GM23338 (cell line): ENCODE results near the gene PSMA7. TPM values are rescaled to one million over a fixed set of nuclear protein-coding genes. Genes with fewer than 3 reads are reported as not detected.

Source experiments
- ATAC-seq: fragments of 200-7000 bp; cut with Tn5 transposase; 3 replicates; pipeline ENCODE4 v1.9.1; 2020
- DNase-seq: peaks from one replicate; pipeline ENCODE4 v3.0.0-alpha.2; 2015; ENCODE audit warnings: low spot score
- H2AFZ ChIP-seq: fragments of 200-600 bp; sonication (generic); 2 replicates; pipeline ENCODE4 v1.8.0; 2016; ENCODE audit warnings: antibody characterized with exemption, mild to moderate bottlenecking, moderate library complexity
- H3F3A ChIP-seq: fragments of 200-600 bp; sonication (generic); replicated peaks from 2 replicates; pipeline ENCODE4 v1.8.0; 2017; ENCODE audit warnings: antibody characterized with exemption, mixed run types, low read depth
- H3K27ac ChIP-seq: fragments of 200-600 bp; sonication (generic); 2 replicates; pipeline ENCODE4 v1.6.1; 2016; ENCODE audit warnings: low read depth
- H3K27me3 ChIP-seq: fragments of 200-600 bp; sonication (generic); 2 replicates; pipeline ENCODE4 v1.8.0; 2016; ENCODE audit warnings: mild to moderate bottlenecking, mixed run types, moderate library complexity; ENCODE audit not compliant: insufficient read depth
- H3K36me3 ChIP-seq: fragments of 200-600 bp; sonication (generic); 2 replicates; pipeline ENCODE4 v1.8.0; 2016; ENCODE audit warnings: mild to moderate bottlenecking; ENCODE audit not compliant: insufficient read depth
- H3K4me1 ChIP-seq: fragments of 200-600 bp; sonication (generic); 2 replicates; pipeline ENCODE4 v1.8.0; 2016; ENCODE audit warnings: mild to moderate bottlenecking, moderate library complexity; ENCODE audit not compliant: insufficient read depth
- H3K4me2 ChIP-seq: fragments of 200-600 bp; sonication (generic); 2 replicates; pipeline ENCODE4 v1.7.1; 2017; ENCODE audit warnings: mixed run types
- H3K4me3 ChIP-seq: fragments of 200-600 bp; sonication (generic); 2 replicates; pipeline ENCODE4 v1.6.1; 2016; ENCODE audit warnings: mixed run types
- H3K79me2 ChIP-seq: fragments of 200-600 bp; sonication (generic); replicated peaks from 2 replicates; pipeline ENCODE4 v1.8.0; 2017; ENCODE audit warnings: mild to moderate bottlenecking; ENCODE audit not compliant: insufficient read depth
- H3K9me2 ChIP-seq: fragments of 200-600 bp; sonication (generic); 2 replicates; pipeline ENCODE4 v1.8.0; 2017; ENCODE audit not compliant: insufficient read depth
- H4K20me1 ChIP-seq: fragments of 200-600 bp; sonication (generic); replicated peaks from 2 replicates; pipeline ENCODE4 v1.8.0; 2017; ENCODE audit warnings: mild to moderate bottlenecking; ENCODE audit not compliant: insufficient read depth
- H3K27ac Mint-ChIP-seq: 2 replicates; pipeline ENCODE4 v1.8.0; 2020; ENCODE audit warnings: inconsistent platforms, mild to moderate bottlenecking, moderate library complexity, mixed read lengths
- H3K27me3 Mint-ChIP-seq: 3 replicates; pipeline ENCODE4 v1.8.0; 2022; ENCODE audit warnings: low read depth, mild to moderate bottlenecking, moderate library complexity, mixed read lengths, inconsistent platforms; ENCODE audit not compliant: insufficient read depth, poor library complexity
- H3K36me3 Mint-ChIP-seq: 3 replicates; pipeline ENCODE4 v1.8.0; 2021; ENCODE audit warnings: low read depth, mild to moderate bottlenecking, inconsistent platforms, moderate library complexity, mixed read lengths
- H3K4me1 Mint-ChIP-seq: 3 replicates; pipeline ENCODE4 v1.8.0; 2020; ENCODE audit warnings: mild to moderate bottlenecking, inconsistent platforms, mixed read lengths
- H3K4me3 Mint-ChIP-seq: 3 replicates; pipeline ENCODE4 v1.8.0; 2021; ENCODE audit warnings: moderate library complexity, mild to moderate bottlenecking, inconsistent platforms, mixed read lengths
- H3K9me3 Mint-ChIP-seq: 3 replicates; pipeline ENCODE4 v1.8.0; 2020; ENCODE audit warnings: moderate library complexity, mild to moderate bottlenecking, inconsistent platforms, mixed read lengths
- CREB1 ChIP-seq: fragments of 250-450 bp; sonication (Bioruptor Pico); IDR thresholded peaks from 2 replicates; pipeline ENCODE4 v1.5.0; 2020; ENCODE audit warnings: low read depth, mild to moderate bottlenecking, moderate library complexity
- EZH2 ChIP-seq: fragments of 200-600 bp; sonication (generic); IDR thresholded peaks from one replicate; pipeline ENCODE4 v1.8.0; 2017; ENCODE audit warnings: antibody characterized with exemption, mild to moderate bottlenecking, low read depth; ENCODE audit not compliant: unreplicated experiment
- EZH2phosphoT487 ChIP-seq: fragments of 200-600 bp; sonication (generic); IDR thresholded peaks from one replicate; pipeline ENCODE4 v1.8.1; 2018; ENCODE audit warnings: antibody characterized with exemption; ENCODE audit not compliant: unreplicated experiment
- JUNB ChIP-seq: IDR thresholded peaks from one replicate; pipeline ENCODE4 v1.6.1; 2016; ENCODE audit warnings: antibody characterized with exemption; ENCODE audit not compliant: unreplicated experiment
- NANOG ChIP-seq: IDR thresholded peaks from 2 replicates; pipeline ENCODE4 v1.6.1; 2016; ENCODE audit warnings: antibody characterized with exemption, borderline replicate concordance
- POLR2AphosphoS5 ChIP-seq: IDR thresholded peaks from 2 replicates; pipeline ENCODE4 v1.6.1; 2016; ENCODE audit warnings: antibody characterized with exemption, low read depth
- STAT1 ChIP-seq: IDR thresholded peaks from one replicate; pipeline ENCODE4 v1.6.1; 2016; ENCODE audit warnings: antibody characterized with exemption; ENCODE audit not compliant: unreplicated experiment
- ZNF114 ChIP-seq: fragments of 250-450 bp; sonication (Bioruptor Pico); IDR thresholded peaks from 2 replicates; pipeline ENCODE4 v1.5.0; 2020; ENCODE audit warnings: mild to moderate bottlenecking, moderate library complexity
- ZNF331 ChIP-seq: fragments of 250-450 bp; sonication (Bioruptor Pico); IDR thresholded peaks from 2 replicates; pipeline ENCODE4 v1.5.0; 2020; ENCODE audit warnings: low read depth, mild to moderate bottlenecking, moderate library complexity
- polyA plus RNA-seq: library from polyadenylated mRNA; unstranded; fragments of >200 nt; fragmentation: Nextera tagmentation; extraction: Ambion mirVana; gene quantifications from 2 replicates; pipeline ENCODE4 v1.2.1, GENCODE V29; 2016
- total RNA-seq: library from RNA; depleted of rRNA; stranded (reverse); fragments of >200 nt; shearing (Covaris generic); gene quantifications from 2 replicates; pipeline ENCODE4 v1.2.3, GENCODE V29; 2014
- TF ChIP-seq, protein P1 (sequence below), 2 experiments: fragments of 200-600 bp in 1 of 2; sonication (generic) in 1 of 2; conservative IDR thresholded peaks; 2 replicates each; pipeline versions ENCODE4 v1.5.1 to v1.6.1; 2016 to 2017; ENCODE audit warnings: antibody characterized with exemption in 2 of 2, low read depth in 2 of 2, mild to moderate bottlenecking in 2 of 2, moderate library complexity in 1 of 2
- TF ChIP-seq, protein P2 (sequence below): IDR thresholded peaks from 2 replicates; pipeline ENCODE4 v1.6.1; 2016; ENCODE audit warnings: antibody characterized with exemption
- TF ChIP-seq, protein P3 (sequence below): IDR thresholded peaks from one replicate; pipeline ENCODE4 v1.6.1; 2018; ENCODE audit warnings: antibody characterized with exemption; ENCODE audit not compliant: unreplicated experiment
- TF ChIP-seq, protein P4 (sequence below): fragments of 250-450 bp; sonication (Bioruptor Pico); IDR thresholded peaks from 2 replicates; pipeline ENCODE4 v1.5.0; 2020; ENCODE audit warnings: mild to moderate bottlenecking, moderate library complexity

Gene PSMA7
- total and polyA plus RNA-seq, 2 experiments from 2014 or later, result 357 to 628 TPM

DNA sequence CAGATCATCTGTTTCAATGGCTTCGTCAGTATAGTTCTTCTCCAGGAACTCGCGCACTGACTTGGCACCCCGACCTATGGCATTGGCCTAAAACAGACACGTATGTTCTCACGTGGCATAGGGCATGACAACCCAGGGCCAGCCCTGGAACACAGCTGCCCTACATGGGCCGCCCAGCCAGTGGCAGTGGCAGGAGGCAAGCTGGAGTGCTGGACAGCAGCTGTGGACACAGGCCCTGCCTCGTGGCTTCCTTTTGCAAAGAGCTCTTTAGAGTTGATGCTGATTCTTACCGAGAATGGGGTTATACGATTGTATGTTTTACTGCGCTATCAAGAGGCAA lies 5.0 kb downstream of the PSMA7 start:
- Histone ChIP-seq H4K20me1 (peaks cover 58% of the 10 kb centered on the region), H3F3A (peaks cover 35% of the 10 kb centered on the region), H3K79me2 (peaks cover 42% of the 10 kb centered on the region), H3K9me2 (no peaks in the 10 kb centered on the region), H3K4me2 (no peak overlapping the region), H3K4me1 (no peaks in the 10 kb centered on the region; the same call in 1 of the 2 replicates), H3K27me3 (no peaks in the 10 kb centered on the region), H3K4me3 (no peak overlapping the region), H2AFZ (no peak overlapping the region), H3K36me3 (peaks cover 55% of the 10 kb centered on the region), H3K27ac (peak overlapping the region; percentile 45; the same call in 1 of the 2 replicates)
- TF ChIP-seq, protein P1, sequence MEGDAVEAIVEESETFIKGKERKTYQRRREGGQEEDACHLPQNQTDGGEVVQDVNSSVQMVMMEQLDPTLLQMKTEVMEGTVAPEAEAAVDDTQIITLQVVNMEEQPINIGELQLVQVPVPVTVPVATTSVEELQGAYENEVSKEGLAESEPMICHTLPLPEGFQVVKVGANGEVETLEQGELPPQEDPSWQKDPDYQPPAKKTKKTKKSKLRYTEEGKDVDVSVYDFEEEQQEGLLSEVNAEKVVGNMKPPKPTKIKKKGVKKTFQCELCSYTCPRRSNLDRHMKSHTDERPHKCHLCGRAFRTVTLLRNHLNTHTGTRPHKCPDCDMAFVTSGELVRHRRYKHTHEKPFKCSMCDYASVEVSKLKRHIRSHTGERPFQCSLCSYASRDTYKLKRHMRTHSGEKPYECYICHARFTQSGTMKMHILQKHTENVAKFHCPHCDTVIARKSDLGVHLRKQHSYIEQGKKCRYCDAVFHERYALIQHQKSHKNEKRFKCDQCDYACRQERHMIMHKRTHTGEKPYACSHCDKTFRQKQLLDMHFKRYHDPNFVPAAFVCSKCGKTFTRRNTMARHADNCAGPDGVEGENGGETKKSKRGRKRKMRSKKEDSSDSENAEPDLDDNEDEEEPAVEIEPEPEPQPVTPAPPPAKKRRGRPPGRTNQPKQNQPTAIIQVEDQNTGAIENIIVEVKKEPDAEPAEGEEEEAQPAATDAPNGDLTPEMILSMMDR (conservative IDR thresholded peaks at IDR 0.05; ENCODE audit: low read depth in 2 of 2), result no peak
- TF ChIP-seq, protein P2, sequence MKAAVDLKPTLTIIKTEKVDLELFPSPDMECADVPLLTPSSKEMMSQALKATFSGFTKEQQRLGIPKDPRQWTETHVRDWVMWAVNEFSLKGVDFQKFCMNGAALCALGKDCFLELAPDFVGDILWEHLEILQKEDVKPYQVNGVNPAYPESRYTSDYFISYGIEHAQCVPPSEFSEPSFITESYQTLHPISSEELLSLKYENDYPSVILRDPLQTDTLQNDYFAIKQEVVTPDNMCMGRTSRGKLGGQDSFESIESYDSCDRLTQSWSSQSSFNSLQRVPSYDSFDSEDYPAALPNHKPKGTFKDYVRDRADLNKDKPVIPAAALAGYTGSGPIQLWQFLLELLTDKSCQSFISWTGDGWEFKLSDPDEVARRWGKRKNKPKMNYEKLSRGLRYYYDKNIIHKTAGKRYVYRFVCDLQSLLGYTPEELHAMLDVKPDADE, result no peak
- TF ChIP-seq, protein P3, sequence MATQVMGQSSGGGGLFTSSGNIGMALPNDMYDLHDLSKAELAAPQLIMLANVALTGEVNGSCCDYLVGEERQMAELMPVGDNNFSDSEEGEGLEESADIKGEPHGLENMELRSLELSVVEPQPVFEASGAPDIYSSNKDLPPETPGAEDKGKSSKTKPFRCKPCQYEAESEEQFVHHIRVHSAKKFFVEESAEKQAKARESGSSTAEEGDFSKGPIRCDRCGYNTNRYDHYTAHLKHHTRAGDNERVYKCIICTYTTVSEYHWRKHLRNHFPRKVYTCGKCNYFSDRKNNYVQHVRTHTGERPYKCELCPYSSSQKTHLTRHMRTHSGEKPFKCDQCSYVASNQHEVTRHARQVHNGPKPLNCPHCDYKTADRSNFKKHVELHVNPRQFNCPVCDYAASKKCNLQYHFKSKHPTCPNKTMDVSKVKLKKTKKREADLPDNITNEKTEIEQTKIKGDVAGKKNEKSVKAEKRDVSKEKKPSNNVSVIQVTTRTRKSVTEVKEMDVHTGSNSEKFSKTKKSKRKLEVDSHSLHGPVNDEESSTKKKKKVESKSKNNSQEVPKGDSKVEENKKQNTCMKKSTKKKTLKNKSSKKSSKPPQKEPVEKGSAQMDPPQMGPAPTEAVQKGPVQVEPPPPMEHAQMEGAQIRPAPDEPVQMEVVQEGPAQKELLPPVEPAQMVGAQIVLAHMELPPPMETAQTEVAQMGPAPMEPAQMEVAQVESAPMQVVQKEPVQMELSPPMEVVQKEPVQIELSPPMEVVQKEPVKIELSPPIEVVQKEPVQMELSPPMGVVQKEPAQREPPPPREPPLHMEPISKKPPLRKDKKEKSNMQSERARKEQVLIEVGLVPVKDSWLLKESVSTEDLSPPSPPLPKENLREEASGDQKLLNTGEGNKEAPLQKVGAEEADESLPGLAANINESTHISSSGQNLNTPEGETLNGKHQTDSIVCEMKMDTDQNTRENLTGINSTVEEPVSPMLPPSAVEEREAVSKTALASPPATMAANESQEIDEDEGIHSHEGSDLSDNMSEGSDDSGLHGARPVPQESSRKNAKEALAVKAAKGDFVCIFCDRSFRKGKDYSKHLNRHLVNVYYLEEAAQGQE, result no peak
- TF ChIP-seq EZH2phosphoT487, result no peak
- no peak for TF ChIP-seq STAT1
- no peak for TF ChIP-seq JUNB
- no peak for TF ChIP-seq CREB1 (CRISPR knock-in tag)
- no peak for TF ChIP-seq POLR2AphosphoS5
- TF ChIP-seq NANOG, result no peak
- no peak for TF ChIP-seq ZNF114 (CRISPR knock-in tag)
- no peak for TF ChIP-seq EZH2
- TF ChIP-seq, protein P4, sequence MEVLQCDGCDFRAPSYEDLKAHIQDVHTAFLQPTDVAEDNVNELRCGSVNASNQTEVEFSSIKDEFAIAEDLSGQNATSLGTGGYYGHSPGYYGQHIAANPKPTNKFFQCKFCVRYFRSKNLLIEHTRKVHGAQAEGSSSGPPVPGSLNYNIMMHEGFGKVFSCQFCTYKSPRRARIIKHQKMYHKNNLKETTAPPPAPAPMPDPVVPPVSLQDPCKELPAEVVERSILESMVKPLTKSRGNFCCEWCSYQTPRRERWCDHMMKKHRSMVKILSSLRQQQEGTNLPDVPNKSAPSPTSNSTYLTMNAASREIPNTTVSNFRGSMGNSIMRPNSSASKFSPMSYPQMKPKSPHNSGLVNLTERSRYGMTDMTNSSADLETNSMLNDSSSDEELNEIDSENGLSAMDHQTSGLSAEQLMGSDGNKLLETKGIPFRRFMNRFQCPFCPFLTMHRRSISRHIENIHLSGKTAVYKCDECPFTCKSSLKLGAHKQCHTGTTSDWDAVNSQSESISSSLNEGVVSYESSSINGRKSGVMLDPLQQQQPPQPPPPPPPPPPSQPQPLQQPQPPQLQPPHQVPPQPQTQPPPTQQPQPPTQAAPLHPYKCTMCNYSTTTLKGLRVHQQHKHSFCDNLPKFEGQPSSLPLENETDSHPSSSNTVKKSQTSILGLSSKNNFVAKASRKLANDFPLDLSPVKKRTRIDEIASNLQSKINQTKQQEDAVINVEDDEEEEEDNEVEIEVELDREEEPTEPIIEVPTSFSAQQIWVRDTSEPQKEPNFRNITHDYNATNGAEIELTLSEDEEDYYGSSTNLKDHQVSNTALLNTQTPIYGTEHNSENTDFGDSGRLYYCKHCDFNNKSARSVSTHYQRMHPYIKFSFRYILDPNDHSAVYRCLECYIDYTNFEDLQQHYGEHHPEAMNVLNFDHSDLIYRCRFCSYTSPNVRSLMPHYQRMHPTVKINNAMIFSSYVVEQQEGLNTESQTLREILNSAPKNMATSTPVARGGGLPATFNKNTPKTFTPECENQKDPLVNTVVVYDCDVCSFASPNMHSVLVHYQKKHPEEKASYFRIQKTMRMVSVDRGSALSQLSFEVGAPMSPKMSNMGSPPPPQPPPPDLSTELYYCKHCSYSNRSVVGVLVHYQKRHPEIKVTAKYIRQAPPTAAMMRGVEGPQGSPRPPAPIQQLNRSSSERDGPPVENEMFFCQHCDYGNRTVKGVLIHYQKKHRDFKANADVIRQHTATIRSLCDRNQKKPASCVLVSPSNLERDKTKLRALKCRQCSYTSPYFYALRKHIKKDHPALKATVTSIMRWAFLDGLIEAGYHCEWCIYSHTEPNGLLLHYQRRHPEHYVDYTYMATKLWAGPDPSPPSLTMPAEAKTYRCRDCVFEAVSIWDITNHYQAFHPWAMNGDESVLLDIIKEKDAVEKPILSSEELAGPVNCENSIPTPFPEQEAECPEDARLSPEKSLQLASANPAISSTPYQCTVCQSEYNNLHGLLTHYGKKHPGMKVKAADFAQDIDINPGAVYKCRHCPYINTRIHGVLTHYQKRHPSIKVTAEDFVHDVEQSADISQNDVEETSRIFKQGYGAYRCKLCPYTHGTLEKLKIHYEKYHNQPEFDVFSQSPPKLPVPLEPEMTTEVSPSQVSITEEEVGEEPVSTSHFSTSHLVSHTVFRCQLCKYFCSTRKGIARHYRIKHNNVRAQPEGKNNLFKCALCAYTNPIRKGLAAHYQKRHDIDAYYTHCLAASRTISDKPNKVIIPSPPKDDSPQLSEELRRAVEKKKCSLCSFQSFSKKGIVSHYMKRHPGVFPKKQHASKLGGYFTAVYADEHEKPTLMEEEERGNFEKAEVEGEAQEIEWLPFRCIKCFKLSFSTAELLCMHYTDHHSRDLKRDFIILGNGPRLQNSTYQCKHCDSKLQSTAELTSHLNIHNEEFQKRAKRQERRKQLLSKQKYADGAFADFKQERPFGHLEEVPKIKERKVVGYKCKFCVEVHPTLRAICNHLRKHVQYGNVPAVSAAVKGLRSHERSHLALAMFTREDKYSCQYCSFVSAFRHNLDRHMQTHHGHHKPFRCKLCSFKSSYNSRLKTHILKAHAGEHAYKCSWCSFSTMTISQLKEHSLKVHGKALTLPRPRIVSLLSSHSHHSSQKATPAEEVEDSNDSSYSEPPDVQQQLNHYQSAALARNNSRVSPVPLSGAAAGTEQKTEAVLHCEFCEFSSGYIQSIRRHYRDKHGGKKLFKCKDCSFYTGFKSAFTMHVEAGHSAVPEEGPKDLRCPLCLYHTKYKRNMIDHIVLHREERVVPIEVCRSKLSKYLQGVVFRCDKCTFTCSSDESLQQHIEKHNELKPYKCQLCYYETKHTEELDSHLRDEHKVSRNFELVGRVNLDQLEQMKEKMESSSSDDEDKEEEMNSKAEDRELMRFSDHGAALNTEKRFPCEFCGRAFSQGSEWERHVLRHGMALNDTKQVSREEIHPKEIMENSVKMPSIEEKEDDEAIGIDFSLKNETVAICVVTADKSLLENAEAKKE (CRISPR knock-in tag), result no peak
- TF ChIP-seq ZNF331, result no peak
- Mint-ChIP-seq H3K9me3 (no peaks in the 10 kb centered on the region), H3K27me3 (peaks cover 17% of the 10 kb centered on the region), H3K36me3 (peaks cover 88% of the 10 kb centered on the region), H3K27ac (no peak overlapping the region), H3K4me1 (peaks cover 13% of the 10 kb centered on the region; the same call in 2 of the 3 replicates), H3K4me3 (no peak overlapping the region)
- ATAC-seq (no peak), DNase-seq (no peak)
